Mucosa of stomach (tissue), 1 donor: Measurements from ENCODE around the gene FAM184B.
"Not testable (repeated sequence)": the region's sequence is repeated elsewhere in the genome, so short reads cannot be mapped to it uniquely, and the experiment has no call there.

Experiments
- H3K27me3 ChIP-seq: one replicate; pipeline ENCODE4 v1.7.0; 2013; ENCODE audit warnings: mild to moderate bottlenecking, low read length; ENCODE audit not compliant: control insufficient read depth, insufficient read depth
- H3K36me3 ChIP-seq: one replicate; pipeline ENCODE4 v1.7.0; 2013; ENCODE audit warnings: low read length; ENCODE audit not compliant: control insufficient read depth, insufficient read depth
- H3K4me1 ChIP-seq: one replicate; pipeline ENCODE4 v1.7.0; 2013; ENCODE audit warnings: mild to moderate bottlenecking, low read length; ENCODE audit not compliant: control insufficient read depth, insufficient read depth
- H3K4me3 ChIP-seq: one replicate; pipeline ENCODE4 v1.7.0; 2013; ENCODE audit warnings: low read length
- H3K9ac ChIP-seq: one replicate; pipeline ENCODE4 v1.7.0; 2013; ENCODE audit warnings: mild to moderate bottlenecking, low read length, moderate library complexity
- H3K9me3 ChIP-seq: one replicate; pipeline ENCODE4 v1.7.0; 2013; ENCODE audit warnings: mild to moderate bottlenecking, low read length, moderate library complexity; ENCODE audit not compliant: control insufficient read depth
- donor health status: Pancreatic carcinoma.

FAM184B gene

GRCh38 chr4:17690135-17690534, 91.3 kb downstream of the FAM184B start:
- no peaks in the 10 kb centered on the region for H3K9me3 ChIP-seq

GRCh38 chr4:17688011-17688441, 93.4 kb downstream of the FAM184B start:
- H3K4me3 ChIP-seq, result no peak overlapping the region
- no peak overlapping the region for H3K9ac ChIP-seq
- no peaks in the 10 kb centered on the region for H3K9me3 ChIP-seq
- no peaks in the 10 kb centered on the region for H3K4me1 ChIP-seq
- H3K27me3 ChIP-seq, result no peaks in the 10 kb centered on the region
- H3K36me3 ChIP-seq, result no peaks in the 10 kb centered on the region

More at GRCh38 chr4:17690135-17690534, 91.3 kb downstream of the FAM184B start:
- Histone ChIP-seq H3K4me3 (no peak overlapping the region), H3K27me3 (no peaks in the 10 kb centered on the region), H3K36me3 (no peaks in the 10 kb centered on the region), H3K4me1 (no peaks in the 10 kb centered on the region), H3K9ac (no peak overlapping the region)

GRCh38 chr4:17687237-17687857, 94.1 kb downstream of the FAM184B start:
- Histone ChIP-seq H3K9me3 (no peaks in the 10 kb centered on the region), H3K4me3 (no peak overlapping the region), H3K4me1 (no peaks in the 10 kb centered on the region), H3K9ac (no peak overlapping the region), H3K36me3 (no peaks in the 10 kb centered on the region), H3K27me3 (no peaks in the 10 kb centered on the region)

GRCh38 chr4:17684648-17685047, 96.8 kb downstream of the FAM184B start:
- not testable (repeated sequence) for H3K36me3 ChIP-seq, H3K4me3 ChIP-seq, H3K9ac ChIP-seq, H3K4me1 ChIP-seq, H3K27me3 ChIP-seq, H3K9me3 ChIP-seq

GRCh38 chr4:17682222-17682566, 99.2 kb downstream of the FAM184B start:
- H3K4me1 ChIP-seq, result no peaks in the 10 kb centered on the region
- H3K9ac ChIP-seq, result no peak overlapping the region
- no peaks in the 10 kb centered on the region for H3K27me3 ChIP-seq
- no peaks in the 10 kb centered on the region for H3K9me3 ChIP-seq
- H3K4me3 ChIP-seq, result no peak overlapping the region
- no peaks in the 10 kb centered on the region for H3K36me3 ChIP-seq

GRCh38 chr4:17681281-17682221, 99.9 kb downstream of the FAM184B start:
- no peaks in the 10 kb centered on the region for H3K27me3 ChIP-seq
- H3K4me1 ChIP-seq, result no peaks in the 10 kb centered on the region
- H3K9ac ChIP-seq, result no peak overlapping the region
- no peaks in the 10 kb centered on the region for H3K9me3 ChIP-seq
- H3K36me3 ChIP-seq, result no peaks in the 10 kb centered on the region
- no peak overlapping the region for H3K4me3 ChIP-seq

- H3K27me3 ChIP-seq, result no peaks in the 10 kb centered on the region
- H3K9me3 ChIP-seq, result no peaks in the 10 kb centered on the region
- no peaks in the 10 kb centered on the region for H3K4me1 ChIP-seq
- no peaks in the 10 kb centered on the region for H3K36me3 ChIP-seq
- no peak overlapping the region for H3K4me3 ChIP-seq
- H3K9ac ChIP-seq, result no peak overlapping the region
Observed at GRCh38 chr4:17680559-17681280, 100.7 kb downstream of the FAM184B start.

- Histone ChIP-seq H3K4me3 (no peak overlapping the region), H3K9ac (no peak overlapping the region), H3K9me3 (no peaks in the 10 kb centered on the region), H3K27me3 (no peaks in the 10 kb centered on the region), H3K36me3 (no peaks in the 10 kb centered on the region), H3K4me1 (no peaks in the 10 kb centered on the region)
Observed at GRCh38 chr4:17670423-17670822, 111.0 kb downstream of the FAM184B start.

- H3K27me3 ChIP-seq, result no peaks in the 10 kb centered on the region
- no peaks in the 10 kb centered on the region for H3K4me1 ChIP-seq
- H3K4me3 ChIP-seq, result no peak overlapping the region
- H3K9ac ChIP-seq, result no peak overlapping the region
- no peaks in the 10 kb centered on the region for H3K9me3 ChIP-seq
- no peaks in the 10 kb centered on the region for H3K36me3 ChIP-seq
Observed at GRCh38 chr4:17667653-17668201, 113.7 kb downstream of the FAM184B start.

- no peaks in the 10 kb centered on the region for H3K27me3 ChIP-seq
- no peaks in the 10 kb centered on the region for H3K9me3 ChIP-seq
- H3K9ac ChIP-seq, result no peak overlapping the region
- H3K36me3 ChIP-seq, result no peaks in the 10 kb centered on the region
- no peaks in the 10 kb centered on the region for H3K4me1 ChIP-seq
- no peak overlapping the region for H3K4me3 ChIP-seq
Observed at GRCh38 chr4:17667253-17667652, 114.2 kb downstream of the FAM184B start.

GRCh38 chr4:17665852-17666251, 115.6 kb downstream of the FAM184B start:
- Histone ChIP-seq H3K27me3 (no peaks in the 10 kb centered on the region), H3K36me3 (no peaks in the 10 kb centered on the region), H3K9ac (no peak overlapping the region), H3K4me1 (no peaks in the 10 kb centered on the region), H3K4me3 (no peak overlapping the region), H3K9me3 (no peaks in the 10 kb centered on the region)

GRCh38 chr4:17665346-17665745, 116.1 kb downstream of the FAM184B start:
- H3K9ac ChIP-seq, result no peak overlapping the region
- H3K36me3 ChIP-seq, result no peaks in the 10 kb centered on the region
- no peaks in the 10 kb centered on the region for H3K4me1 ChIP-seq
- H3K9me3 ChIP-seq, result no peaks in the 10 kb centered on the region
- no peak overlapping the region for H3K4me3 ChIP-seq
- no peaks in the 10 kb centered on the region for H3K27me3 ChIP-seq
